Natural killer cell treated with Interleukin-12 subunit alpha and Interleukin-12 subunit beta and Interleukin-15 and Interleukin-18, amount 100 ng/mL, for 72 hours (primary cell): ENCODE results near the gene STIM2. TPM values are rescaled to one million over a fixed set of nuclear protein-coding genes. Genes with fewer than 3 reads are reported as not detected.

Source experiments
- ATAC-seq, 2 donors: fragments of 150-1000 bp; cut with Tn5 transposase in 1 of 2; sonication (Bioruptor Pico), chemical (Tn5 transposase) in 1 of 2; 2 replicates each; pipeline ENCODE4 v1.10.0; 2021
- DNase-seq: peaks from one replicate; pipeline ENCODE4 v3.0.0; 2022; ENCODE audit warnings: low spot score
- H3K27ac Mint-ChIP-seq, 2 donors: 1 replicate in 1 of 2; 2 replicates in 1 of 2; pipeline ENCODE4 v1.8.0; 2022; ENCODE audit warnings: mixed read lengths in 2 of 2, mild to moderate bottlenecking in 1 of 2, moderate library complexity in 1 of 2
- H3K27me3 Mint-ChIP-seq, 2 donors: 1 replicate in 1 of 2; 2 replicates in 1 of 2; pipeline ENCODE4 v1.8.0; 2022; ENCODE audit warnings: mixed read lengths in 2 of 2
- H3K36me3 Mint-ChIP-seq: one replicate; pipeline ENCODE4 v1.8.0; 2022; ENCODE audit warnings: mixed read lengths
- H3K4me1 Mint-ChIP-seq, 2 donors: 1 replicate in 1 of 2; 2 replicates in 1 of 2; pipeline ENCODE4 v1.8.0; 2022; ENCODE audit warnings: low read depth in 2 of 2, mixed read lengths in 2 of 2, mild to moderate bottlenecking in 1 of 2
- H3K4me3 Mint-ChIP-seq: one replicate; pipeline ENCODE4 v1.8.0; 2022; ENCODE audit warnings: mixed read lengths
- H3K9me3 Mint-ChIP-seq: 2 replicates; pipeline ENCODE4 v1.8.0; 2022; ENCODE audit warnings: mixed read lengths
- total RNA-seq, 2 donors: library from RNA; stranded (reverse); gene quantifications; one replicate each; pipeline ENCODE4 v1.2.3, GENCODE V29; 2022

The STIM2 gene
- total RNA-seq, 2 donors from 2014 or later = 55.5 to 57.9 TPM

GRCh38 chr4:27001398-27002164 lies 140.9 kb downstream of the STIM2 start:
- H3K4me1 Mint-ChIP-seq = peaks cover 35 to 39% of the 10 kb centered on the region in 2 donors
- no peak overlapping the region for H3K4me3 Mint-ChIP-seq
- ATAC-seq (no peak), DNase-seq (no peak)
- no peaks in the 10 kb centered on the region for H3K9me3 Mint-ChIP-seq
- peaks cover 10% of the 10 kb centered on the region for H3K36me3 Mint-ChIP-seq
- H3K27me3 Mint-ChIP-seq = no peaks in the 10 kb centered on the region
- H3K27ac Mint-ChIP-seq = peak overlapping the region in 1 of 2 donors; percentile 47

DNA sequence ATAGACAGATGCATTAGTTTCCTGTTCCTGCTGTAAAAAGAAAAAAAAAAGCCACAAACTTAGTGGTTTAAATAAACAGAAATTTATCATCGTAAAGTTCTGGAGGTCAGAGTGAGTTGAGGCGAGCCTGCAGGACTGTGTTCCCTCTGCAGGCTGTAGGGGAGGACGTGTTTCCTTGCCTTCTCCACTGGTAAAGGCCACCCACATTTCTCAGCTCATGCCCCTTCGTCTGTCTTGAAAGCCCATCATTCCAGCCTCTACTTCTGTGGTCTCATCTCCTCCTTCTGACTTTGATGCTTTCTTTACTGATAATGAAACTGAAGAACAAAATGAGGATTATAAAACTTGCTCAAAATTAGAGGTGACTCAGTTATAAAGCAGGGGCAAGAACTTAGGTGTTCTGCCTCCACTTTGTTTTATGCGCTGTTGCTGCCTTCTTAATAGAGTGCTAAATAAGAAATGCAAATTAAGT lies 143.0 kb downstream of the STIM2 start:
- ATAC-seq (peak; percentile 79 to 90), DNase-seq (no peak)
- Mint-ChIP-seq H3K27me3 (no peaks in the 10 kb centered on the region), H3K4me3 (peak overlapping the region; percentile 52), H3K9me3 (no peaks in the 10 kb centered on the region), H3K27ac (peak overlapping the region; percentile 72 to 76), H3K36me3 (peaks cover 10% of the 10 kb centered on the region), H3K4me1 (peaks cover 32 to 36% of the 10 kb centered on the region in 2 donors)

GRCh38 chr4:27005501-27005900 lies 144.9 kb downstream of the STIM2 start:
- no peaks in the 10 kb centered on the region for H3K27me3 Mint-ChIP-seq
- H3K4me1 Mint-ChIP-seq = peaks cover 33 to 39% of the 10 kb centered on the region in 2 donors
- H3K9me3 Mint-ChIP-seq = no peaks in the 10 kb centered on the region
- DNase-seq = no peak
- H3K36me3 Mint-ChIP-seq = peaks cover 10% of the 10 kb centered on the region
- H3K4me3 Mint-ChIP-seq = no peak overlapping the region
- H3K27ac Mint-ChIP-seq = no peak overlapping the region
- ATAC-seq = no peak

GRCh38 chr4:27005905-27006590 lies 145.4 kb downstream of the STIM2 start:
- ATAC-seq (no peak), DNase-seq (no peak)
- no peaks in the 10 kb centered on the region for H3K27me3 Mint-ChIP-seq
- H3K27ac Mint-ChIP-seq = peak overlapping the region; percentile 17 to 64
- no peak overlapping the region for H3K4me3 Mint-ChIP-seq
- no peaks in the 10 kb centered on the region for H3K9me3 Mint-ChIP-seq
- H3K36me3 Mint-ChIP-seq = peaks cover 10% of the 10 kb centered on the region
- H3K4me1 Mint-ChIP-seq = peaks cover 33 to 40% of the 10 kb centered on the region in 2 donors

GRCh38 chr4:27006646-27007045 lies 146.0 kb downstream of the STIM2 start:
- H3K36me3 Mint-ChIP-seq = peaks cover 9% of the 10 kb centered on the region
- peak overlapping the region; percentile 17 to 64 for H3K27ac Mint-ChIP-seq
- no peak overlapping the region for H3K4me3 Mint-ChIP-seq
- H3K9me3 Mint-ChIP-seq = no peaks in the 10 kb centered on the region
- DNase-seq (no peak), ATAC-seq (no peak)
- H3K27me3 Mint-ChIP-seq = no peaks in the 10 kb centered on the region
- H3K4me1 Mint-ChIP-seq = peaks cover 32 to 44% of the 10 kb centered on the region in 2 donors

- peak overlapping the region; percentile 25 to 39 for H3K27ac Mint-ChIP-seq
These were observed 146.9 kb downstream of the STIM2 start for GRCh38 chr4:27007507-27007906.

DNA sequence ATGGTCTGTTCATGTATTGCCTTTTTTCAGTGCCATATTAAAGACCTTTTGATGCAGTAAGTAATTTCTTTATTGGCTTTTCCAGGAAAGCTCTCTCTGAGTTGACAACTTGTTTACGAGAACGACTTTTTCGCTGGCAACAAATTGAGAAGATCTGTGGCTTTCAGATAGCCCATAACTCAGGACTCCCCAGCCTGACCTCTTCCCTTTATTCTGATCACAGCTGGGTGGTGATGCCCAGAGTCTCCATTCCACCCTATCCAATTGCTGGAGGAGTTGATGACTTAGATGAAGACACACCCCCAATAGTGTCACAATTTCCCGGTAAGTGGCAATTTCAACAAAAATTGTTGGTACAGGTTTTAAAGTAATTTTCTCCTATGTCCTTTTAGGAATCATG lies 148.0 kb downstream of the STIM2 start:
- DNase-seq = no peak
- H3K9me3 Mint-ChIP-seq = no peaks in the 10 kb centered on the region
- no peak overlapping the region for H3K27ac Mint-ChIP-seq
- H3K4me3 Mint-ChIP-seq = no peak overlapping the region
- no peaks in the 10 kb centered on the region for H3K27me3 Mint-ChIP-seq
- H3K4me1 Mint-ChIP-seq = peaks cover 19 to 31% of the 10 kb centered on the region in 2 donors
- H3K36me3 Mint-ChIP-seq = peaks cover 6% of the 10 kb centered on the region
- ATAC-seq = no peak

More at GRCh38 chr4:27007507-27007906, 146.9 kb downstream of the STIM2 start:
- Mint-ChIP-seq H3K36me3 (peaks cover 6% of the 10 kb centered on the region), H3K4me3 (no peak overlapping the region), H3K27me3 (no peaks in the 10 kb centered on the region), H3K9me3 (no peaks in the 10 kb centered on the region), H3K4me1 (peaks cover 29 to 42% of the 10 kb centered on the region in 2 donors)
- DNase-seq = no peak
- no peak for ATAC-seq

DNA sequence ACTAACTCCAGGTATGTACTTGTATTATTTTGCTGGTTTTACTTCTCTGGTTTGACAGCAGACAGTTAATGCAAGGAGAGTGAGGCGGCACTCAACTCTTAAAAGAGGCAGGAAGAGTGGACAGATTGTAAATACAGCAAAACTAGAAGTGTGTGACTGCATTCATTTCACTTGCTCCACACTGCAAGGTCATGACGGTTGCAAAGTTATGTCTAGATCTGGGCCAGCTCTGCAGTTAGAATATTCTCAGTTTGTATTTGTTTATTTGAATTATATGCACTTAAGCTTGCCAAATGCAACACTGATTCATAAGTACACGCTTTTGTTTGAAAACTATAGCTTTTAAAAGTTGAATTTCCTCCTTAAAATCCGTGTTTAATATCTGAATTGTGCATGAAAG lies 148.9 kb downstream of the STIM2 start:
- DNase-seq (no peak), ATAC-seq (no peak)
- Mint-ChIP-seq H3K36me3 (no peaks in the 10 kb centered on the region), H3K4me3 (no peak overlapping the region), H3K4me1 (peaks cover 11 to 22% of the 10 kb centered on the region in 2 donors), H3K27ac (no peak overlapping the region), H3K9me3 (no peaks in the 10 kb centered on the region), H3K27me3 (no peaks in the 10 kb centered on the region)

GRCh38 chr4:27010334-27010940 lies 149.8 kb downstream of the STIM2 start:
- H3K36me3 Mint-ChIP-seq = no peaks in the 10 kb centered on the region
- ATAC-seq (peak; percentile 62 to 69), DNase-seq (no peak)
- no peaks in the 10 kb centered on the region for H3K9me3 Mint-ChIP-seq
- H3K4me1 Mint-ChIP-seq = peaks cover 13 to 28% of the 10 kb centered on the region in 2 donors
- no peak overlapping the region for H3K27ac Mint-ChIP-seq
- H3K4me3 Mint-ChIP-seq = no peak overlapping the region
- no peaks in the 10 kb centered on the region for H3K27me3 Mint-ChIP-seq

DNA sequence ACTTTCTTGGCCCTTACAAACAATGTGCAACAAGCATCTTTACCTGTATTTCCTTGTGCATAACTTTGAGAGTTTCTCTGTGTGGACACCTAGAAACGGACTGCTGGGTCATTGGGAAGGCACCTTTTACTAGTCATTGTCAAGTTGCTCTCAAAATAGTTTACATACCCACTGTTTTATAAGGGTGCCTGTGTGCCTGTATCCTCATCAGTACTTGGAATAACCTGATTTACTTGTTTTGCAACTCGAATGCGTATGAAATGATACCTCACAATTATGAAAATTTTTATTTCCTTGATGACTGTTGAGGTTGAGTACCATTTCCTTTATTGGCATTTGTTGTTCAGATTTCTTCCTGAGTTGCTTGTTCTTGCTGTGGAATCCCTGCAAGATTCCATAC lies 150.8 kb downstream of the STIM2 start:
- no peaks in the 10 kb centered on the region for H3K9me3 Mint-ChIP-seq
- H3K27me3 Mint-ChIP-seq = no peaks in the 10 kb centered on the region
- no peaks in the 10 kb centered on the region for H3K36me3 Mint-ChIP-seq
- DNase-seq (no peak), ATAC-seq (no peak)
- no peak overlapping the region for H3K4me3 Mint-ChIP-seq
- H3K27ac Mint-ChIP-seq = peak overlapping the region in 1 of 2 donors; percentile 8
- H3K4me1 Mint-ChIP-seq = peaks cover 16 to 32% of the 10 kb centered on the region in 2 donors

GRCh38 chr4:27013012-27013411 lies 152.4 kb downstream of the STIM2 start:
- Mint-ChIP-seq H3K4me1 (peaks cover 25 to 42% of the 10 kb centered on the region in 2 donors), H3K4me3 (no peak overlapping the region), H3K9me3 (no peaks in the 10 kb centered on the region), H3K27ac (no peak overlapping the region), H3K27me3 (no peaks in the 10 kb centered on the region), H3K36me3 (no peaks in the 10 kb centered on the region)
- DNase-seq = no peak
- ATAC-seq = no peak

DNA sequence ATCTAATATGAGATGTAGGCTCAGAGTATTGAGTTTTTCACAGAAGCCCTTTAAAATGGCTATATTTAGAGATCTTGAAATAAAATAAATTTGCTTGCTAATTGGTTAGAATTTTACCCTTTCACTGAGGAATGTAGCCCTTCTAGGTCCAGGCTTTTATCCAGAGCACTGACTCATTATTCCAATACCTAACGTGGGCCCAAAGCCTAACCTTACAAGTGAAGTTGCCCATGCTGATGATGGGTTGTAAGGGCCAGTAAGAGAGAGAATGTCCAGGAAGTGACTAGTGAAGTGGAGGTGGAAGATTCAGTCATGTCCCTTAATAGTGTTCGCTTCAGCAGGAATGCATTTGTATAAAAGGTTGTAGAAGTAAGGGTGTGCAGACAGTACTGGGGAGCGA lies 155.9 kb downstream of the STIM2 start:
- Mint-ChIP-seq H3K4me1 (peaks cover 28 to 46% of the 10 kb centered on the region in 2 donors), H3K27ac (peak overlapping the region in 1 of 2 donors; percentile 23), H3K4me3 (peak overlapping the region; percentile 8), H3K9me3 (no peaks in the 10 kb centered on the region), H3K27me3 (no peaks in the 10 kb centered on the region), H3K36me3 (peaks cover 18% of the 10 kb centered on the region)
- ATAC-seq (no peak), DNase-seq (no peak)

GRCh38 chr4:27017623-27018022 lies 157.0 kb downstream of the STIM2 start:
- peak; percentile 51 to 57 for ATAC-seq
- peak overlapping the region; percentile 52 to 61 for H3K27ac Mint-ChIP-seq

DNA sequence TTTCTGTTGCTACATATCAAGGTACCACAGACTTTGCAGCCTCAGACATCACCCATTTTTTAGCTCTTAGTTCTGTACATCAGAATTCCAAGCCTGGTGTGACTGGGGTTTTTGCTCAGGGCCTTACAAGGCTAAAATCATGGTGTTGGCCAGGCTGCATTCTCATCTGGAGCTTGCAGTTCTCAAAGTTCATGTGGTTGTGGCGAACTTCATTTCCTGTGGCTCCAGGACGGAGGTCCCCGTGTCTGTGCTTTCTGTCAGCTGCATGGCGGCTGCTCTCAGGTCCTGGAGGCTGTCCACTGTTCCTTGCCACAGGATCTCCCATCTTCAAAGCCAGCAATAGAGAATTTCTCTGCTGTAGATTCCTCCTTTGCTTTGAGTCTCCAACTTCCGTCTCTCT lies 157.4 kb downstream of the STIM2 start:
- Mint-ChIP-seq H3K27ac (peak overlapping the region; percentile 52 to 61), H3K9me3 (no peaks in the 10 kb centered on the region), H3K4me1 (peaks cover 28 to 42% of the 10 kb centered on the region in 2 donors), H3K4me3 (peak overlapping the region; percentile 55), H3K27me3 (no peaks in the 10 kb centered on the region), H3K36me3 (peaks cover 20% of the 10 kb centered on the region)
- ATAC-seq = peak; percentile 73 to 86
- DNase-seq = no peak

More at GRCh38 chr4:27017623-27018022, 157.0 kb downstream of the STIM2 start:
- Mint-ChIP-seq H3K4me3 (peak overlapping the region; percentile 55), H3K27me3 (no peaks in the 10 kb centered on the region), H3K4me1 (peaks cover 28 to 42% of the 10 kb centered on the region in 2 donors), H3K36me3 (peaks cover 19% of the 10 kb centered on the region), H3K9me3 (no peaks in the 10 kb centered on the region)
- no peak for DNase-seq
